Measurements from ENCODE around the gene GTF2F2.

GTF2F2 gene

GRCh38 chr13:45300190-45300985, 180.1 kb downstream of the GTF2F2 start:
- TF ChIP-seq, protein P1, sequence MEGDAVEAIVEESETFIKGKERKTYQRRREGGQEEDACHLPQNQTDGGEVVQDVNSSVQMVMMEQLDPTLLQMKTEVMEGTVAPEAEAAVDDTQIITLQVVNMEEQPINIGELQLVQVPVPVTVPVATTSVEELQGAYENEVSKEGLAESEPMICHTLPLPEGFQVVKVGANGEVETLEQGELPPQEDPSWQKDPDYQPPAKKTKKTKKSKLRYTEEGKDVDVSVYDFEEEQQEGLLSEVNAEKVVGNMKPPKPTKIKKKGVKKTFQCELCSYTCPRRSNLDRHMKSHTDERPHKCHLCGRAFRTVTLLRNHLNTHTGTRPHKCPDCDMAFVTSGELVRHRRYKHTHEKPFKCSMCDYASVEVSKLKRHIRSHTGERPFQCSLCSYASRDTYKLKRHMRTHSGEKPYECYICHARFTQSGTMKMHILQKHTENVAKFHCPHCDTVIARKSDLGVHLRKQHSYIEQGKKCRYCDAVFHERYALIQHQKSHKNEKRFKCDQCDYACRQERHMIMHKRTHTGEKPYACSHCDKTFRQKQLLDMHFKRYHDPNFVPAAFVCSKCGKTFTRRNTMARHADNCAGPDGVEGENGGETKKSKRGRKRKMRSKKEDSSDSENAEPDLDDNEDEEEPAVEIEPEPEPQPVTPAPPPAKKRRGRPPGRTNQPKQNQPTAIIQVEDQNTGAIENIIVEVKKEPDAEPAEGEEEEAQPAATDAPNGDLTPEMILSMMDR (IDR thresholded peaks at IDR 0.05; ENCODE audit: low read depth, low read length) = no peak

DNA sequence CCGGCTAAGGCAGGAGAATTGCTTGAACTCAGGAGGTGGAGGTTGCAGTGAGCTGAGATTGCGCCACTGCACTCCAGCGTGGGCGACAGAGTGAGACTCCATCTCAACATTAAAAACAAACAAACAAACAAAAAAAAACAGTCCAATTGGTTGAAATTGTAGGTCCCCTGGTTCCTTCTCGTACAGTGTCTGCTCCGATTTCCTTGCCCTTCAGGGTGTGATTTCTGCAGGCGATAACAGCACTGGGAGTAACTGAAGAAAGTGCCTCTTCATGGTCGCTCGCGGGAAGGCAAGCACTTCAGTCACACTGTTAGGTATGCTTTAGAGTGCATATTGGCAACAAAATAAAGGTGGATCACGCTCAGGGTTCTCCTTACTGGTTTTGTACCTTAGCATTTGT, 181.0 kb downstream of the GTF2F2 start:
- TF ChIP-seq, protein P1 (IDR thresholded peaks at IDR 0.05; ENCODE audit: low read depth, low read length) = no peak
- H3K4me3 ChIP-seq (replicated peaks in 1 of 2; ENCODE audit: low read depth in 2 of 2, low read length in 2 of 2) = no peak overlapping the region
- no peak for DNase-seq (ENCODE audit: low read depth in 2 of 2)

More at GRCh38 chr13:45300190-45300985, 180.1 kb downstream of the GTF2F2 start:
- no peak for DNase-seq (ENCODE audit: low read depth in 2 of 2)
- H3K4me3 ChIP-seq (replicated peaks in 1 of 2; ENCODE audit: low read depth in 2 of 2, low read length in 2 of 2) = no peak overlapping the region

GRCh38 chr13:45302507-45302906, 182.2 kb downstream of the GTF2F2 start:
- no peak for DNase-seq (ENCODE audit: low read depth in 2 of 2)
- no peak overlapping the region for H3K4me3 ChIP-seq (replicated peaks in 1 of 2; ENCODE audit: low read depth in 2 of 2, low read length in 2 of 2)
- TF ChIP-seq, protein P1 (IDR thresholded peaks at IDR 0.05; ENCODE audit: low read depth, low read length) = no peak

GRCh38 chr13:45303026-45303425, 182.7 kb downstream of the GTF2F2 start:
- TF ChIP-seq, protein P1 (IDR thresholded peaks at IDR 0.05; ENCODE audit: low read depth, low read length) = no peak
- no peak overlapping the region for H3K4me3 ChIP-seq (replicated peaks in 1 of 2; ENCODE audit: low read depth in 2 of 2, low read length in 2 of 2)
- no peak for DNase-seq (ENCODE audit: low read depth in 2 of 2)

GRCh38 chr13:45303866-45304265, 183.6 kb downstream of the GTF2F2 start:
- no peak for DNase-seq (ENCODE audit: low read depth in 2 of 2)
- TF ChIP-seq, protein P1 (IDR thresholded peaks at IDR 0.05; ENCODE audit: low read depth, low read length) = no peak
- no peak overlapping the region for H3K4me3 ChIP-seq (replicated peaks in 1 of 2; ENCODE audit: low read depth in 2 of 2, low read length in 2 of 2)

DNA sequence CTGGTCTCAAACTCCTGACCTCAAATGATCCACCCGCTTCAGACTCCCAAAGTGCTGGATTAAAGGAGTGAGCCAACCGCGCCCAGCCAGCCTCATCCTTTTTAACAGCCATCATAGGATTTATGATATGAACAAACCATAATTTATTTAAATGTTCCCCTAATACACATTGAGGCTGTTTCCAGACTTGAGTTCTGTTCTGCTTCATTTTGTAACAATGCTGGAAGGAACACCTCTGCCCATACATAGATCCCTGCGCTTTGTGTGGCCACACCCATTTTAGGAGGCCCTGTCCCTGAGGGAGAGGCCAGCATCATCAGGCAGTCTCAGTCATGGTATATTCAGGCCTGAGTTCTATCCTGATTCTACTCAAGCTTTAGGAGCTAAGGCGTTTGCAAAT, 184.8 kb downstream of the GTF2F2 start:
- TF ChIP-seq, protein P1 (IDR thresholded peaks at IDR 0.05; ENCODE audit: low read depth, low read length) = no peak
- no peak overlapping the region for H3K4me3 ChIP-seq (replicated peaks in 1 of 2; ENCODE audit: low read depth in 2 of 2, low read length in 2 of 2)
- no peak for DNase-seq (ENCODE audit: low read depth in 2 of 2)
